ENCODE results near the gene ARHGAP1. TPM values are rescaled to one million over a fixed set of nuclear protein-coding genes. Genes with fewer than 3 reads are reported as not detected.
A peak's percentile ranks its signal among the peaks of the same experiment; 100 is the strongest.

Gene ARHGAP1
- total and polyA plus RNA-seq, 2 of the 13 experiments (the other 11 are each of a cell fraction or from before 2014, with no cell fraction given) = 18.6 to 30.3 TPM

GRCh38 chr11:46718155-46719019 lies 18.0 kb upstream of the ARHGAP1 start (continued):
- TF ChIP-seq TFE3 (CRISPR knock-in tag; IDR thresholded peaks at IDR 0.05) = peak; percentile 81
- TF ChIP-seq ZNF207 (IDR thresholded peaks at IDR 0.05; ENCODE audit: borderline replicate concordance) = no peak
- TF ChIP-seq YEATS2 (CRISPR knock-in tag; IDR thresholded peaks at IDR 0.05; ENCODE audit: borderline replicate concordance) = peak; percentile 66; the same call in 1 of the 2 replicates
- no peak for TF ChIP-seq ZFP41 (CRISPR knock-in tag; IDR thresholded peaks at IDR 0.05; ENCODE audit: borderline replicate concordance)
- no peak; the same call in 1 of the 2 replicates for TF ChIP-seq ZNF878 (CRISPR knock-in tag; IDR thresholded peaks at IDR 0.05)
- TF ChIP-seq TERF1 (CRISPR knock-in tag; IDR thresholded peaks at IDR 0.05) = no peak
- TF ChIP-seq CSRNP1 (CRISPR knock-in tag; IDR thresholded peaks at IDR 0.05) = no peak
- peak; percentile 96 for TF ChIP-seq FOXA3 (CRISPR knock-in tag; IDR thresholded peaks at IDR 0.05)
- TF ChIP-seq ZNF589 (CRISPR knock-in tag; conservative IDR thresholded peaks at IDR 0.05) = no peak; the same call in 1 of the 2 replicates
- 0 out of 2 replicates have a peak, but pooled peaks have one; percentile 34 for TF ChIP-seq ONECUT2 (CRISPR knock-in tag; IDR thresholded peaks at IDR 0.05)
- no peak; the same call in 1 of the 2 replicates for TF ChIP-seq ZNF512B (CRISPR knock-in tag; IDR thresholded peaks at IDR 0.05; ENCODE audit: borderline replicate concordance)
- no peak; the same call in 1 of the 2 replicates for TF ChIP-seq ZNF460 (CRISPR knock-in tag; IDR thresholded peaks at IDR 0.05; ENCODE audit: borderline replicate concordance)
- TF ChIP-seq SP2 (CRISPR knock-in tag; IDR thresholded peaks at IDR 0.05) = no peak
- no peak for TF ChIP-seq ZNF3 (CRISPR knock-in tag; IDR thresholded peaks at IDR 0.05)
- TF ChIP-seq ZNF337 (CRISPR knock-in tag; IDR thresholded peaks at IDR 0.05; ENCODE audit: borderline replicate concordance, low read depth) = no peak
- TF ChIP-seq TAF1 (CRISPR knock-in tag; IDR thresholded peaks at IDR 0.05) = peak; percentile 59; the same call in 1 of the 2 replicates
- TF ChIP-seq SATB2 (CRISPR knock-in tag; IDR thresholded peaks at IDR 0.05) = no peak
- TF ChIP-seq ZXDC (CRISPR knock-in tag; IDR thresholded peaks at IDR 0.05) = no peak
- no peak for TF ChIP-seq SIN3B (IDR thresholded peaks at IDR 0.05; ENCODE audit: low read length)

Measured in HepG2 (cell line).